Activated T-cell treated with anti-CD3 and anti-CD28 coated beads, Interleukin-2, amount 50 U/mL, for 48 hours (primary cell): Measurements from ENCODE around the gene RFTN1.

Experiments
- DNase-seq, 2 experiments: peaks; one replicate each; pipeline ENCODE4 v3.0.0-alpha.2; 2020

The RFTN1 gene

DNA sequence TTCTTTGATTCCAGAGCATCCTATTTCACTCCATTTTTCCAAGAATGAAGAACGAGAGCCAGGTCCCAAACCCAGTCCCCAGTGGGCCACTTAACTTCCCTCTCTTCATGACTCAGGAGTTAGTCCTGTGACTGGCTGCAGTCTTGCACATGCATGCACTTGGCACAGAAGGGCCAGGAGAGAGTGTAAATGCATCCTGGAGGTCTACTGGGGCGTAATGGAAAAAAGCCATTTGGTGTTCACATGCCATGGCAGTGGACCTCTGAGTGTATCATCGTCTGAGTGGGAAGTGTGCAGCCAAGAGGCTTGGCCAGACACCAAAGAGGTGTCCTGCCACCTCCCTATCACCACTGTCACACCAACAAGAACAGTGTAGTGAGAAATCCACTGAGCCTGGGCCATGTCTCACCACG, 15.1 kb upstream of the RFTN1 start:
- no peak for DNase-seq

DNA sequence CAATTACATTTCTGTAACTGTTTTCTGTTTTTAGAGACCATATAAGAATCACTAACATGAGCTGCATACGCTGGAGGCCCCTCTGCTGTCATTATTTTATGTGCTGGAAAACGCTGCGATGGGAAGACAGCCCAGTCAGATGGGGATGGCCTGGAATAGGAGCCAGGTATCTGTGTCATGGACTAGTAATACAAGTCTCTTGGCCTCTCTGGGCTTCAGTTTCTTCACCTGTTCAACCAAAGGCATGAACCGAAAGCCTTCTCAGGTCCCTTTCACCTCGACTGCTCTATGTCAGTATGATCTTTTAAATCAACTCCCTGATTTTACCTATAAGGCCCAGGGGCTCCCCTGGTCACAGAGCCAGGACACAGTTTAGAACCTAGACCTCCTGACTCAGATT, 14.6 kb upstream of the RFTN1 start:
- no peak for DNase-seq

DNA sequence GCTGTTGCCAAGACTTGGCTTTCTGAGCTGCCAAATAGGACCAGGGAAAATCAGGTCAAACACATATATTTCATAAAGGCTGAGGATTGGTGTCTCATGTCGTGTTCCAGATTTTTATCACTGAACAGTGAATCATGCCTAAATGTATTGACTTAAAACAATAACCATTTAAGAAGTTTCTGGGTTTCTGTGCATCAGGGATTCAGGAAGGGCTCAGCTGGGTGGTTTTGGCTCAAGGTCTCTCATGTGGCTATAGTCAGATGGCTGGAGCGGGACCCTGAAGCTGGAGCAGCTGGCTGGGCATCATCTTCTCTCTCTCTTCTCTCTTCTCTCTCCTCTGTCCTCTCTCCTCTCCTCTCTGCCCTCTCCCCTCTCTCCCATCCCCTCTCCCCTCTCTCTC, 10.7 kb upstream of the RFTN1 start:
- no peak for DNase-seq

DNA sequence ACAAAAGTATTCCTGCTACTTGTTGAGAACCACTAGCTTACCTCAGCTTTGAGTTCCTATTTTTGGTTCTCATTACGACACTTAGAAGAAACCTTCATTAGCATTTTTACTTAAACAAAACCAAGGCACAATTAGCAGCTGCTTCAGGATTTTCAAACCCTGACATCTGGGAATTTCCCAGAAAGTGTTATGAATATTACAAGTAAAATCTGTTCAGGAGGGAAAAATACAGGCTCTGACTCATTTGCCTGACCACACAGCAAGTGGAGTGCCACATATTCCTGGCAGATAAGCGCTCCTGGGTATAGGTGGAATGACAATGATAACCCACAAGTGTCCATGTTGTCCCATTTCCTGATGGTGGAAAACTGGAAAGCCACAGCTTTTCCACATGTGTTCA, 10.3 kb upstream of the RFTN1 start:
- DNase-seq = no peak

GRCh38 chr3:16522834-16523233, 9.3 kb upstream of the RFTN1 start:
- DNase-seq = no peak

DNA sequence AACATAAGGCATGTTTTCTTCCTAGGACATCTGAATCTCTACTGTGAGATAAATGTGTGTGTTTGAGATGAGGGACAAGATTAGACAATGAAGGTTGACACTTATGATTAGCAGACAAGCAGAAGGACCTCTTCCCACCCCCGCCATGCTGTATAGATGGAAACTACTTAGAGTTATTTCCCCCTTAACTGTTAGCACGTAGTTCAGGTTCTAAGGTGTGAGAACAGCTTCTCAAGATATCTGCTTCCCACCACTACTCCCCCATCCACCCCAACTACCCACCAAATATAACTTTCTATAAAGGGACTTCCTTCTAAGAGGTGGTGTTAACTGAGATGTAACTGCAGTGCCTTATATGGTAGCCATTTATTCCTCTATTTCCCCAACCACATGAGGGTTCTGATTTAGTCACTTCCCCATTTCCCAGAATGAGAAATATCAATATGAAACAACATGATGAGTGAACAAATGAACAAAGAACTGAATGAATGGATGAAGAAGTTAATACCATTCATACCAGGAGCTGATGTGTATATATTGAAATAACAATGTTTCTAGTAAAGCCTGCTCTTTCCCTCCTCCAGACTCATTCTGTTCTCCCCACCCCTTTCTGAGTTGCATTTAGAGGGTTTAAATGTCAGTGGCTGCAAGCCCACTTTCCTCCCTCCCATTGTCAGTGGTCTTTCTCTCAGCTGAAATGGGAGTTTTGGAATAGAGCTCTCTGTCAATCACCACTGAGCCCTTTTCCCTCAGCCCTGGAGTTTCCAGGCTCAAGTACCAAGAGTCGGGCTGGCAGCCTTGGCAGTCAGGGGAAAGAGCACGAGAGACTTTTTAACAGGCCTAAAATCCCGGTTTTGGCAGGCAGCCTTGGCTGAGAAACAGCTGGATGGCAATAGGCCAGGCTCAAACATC, 7.7 kb upstream of the RFTN1 start:
- DNase-seq = peak; percentile 52 to 58

- DNase-seq = peak in 1 of 2 experiments; percentile 52
These were observed 6.9 kb upstream of the RFTN1 start for GRCh38 chr3:16520241-16520969.

DNA sequence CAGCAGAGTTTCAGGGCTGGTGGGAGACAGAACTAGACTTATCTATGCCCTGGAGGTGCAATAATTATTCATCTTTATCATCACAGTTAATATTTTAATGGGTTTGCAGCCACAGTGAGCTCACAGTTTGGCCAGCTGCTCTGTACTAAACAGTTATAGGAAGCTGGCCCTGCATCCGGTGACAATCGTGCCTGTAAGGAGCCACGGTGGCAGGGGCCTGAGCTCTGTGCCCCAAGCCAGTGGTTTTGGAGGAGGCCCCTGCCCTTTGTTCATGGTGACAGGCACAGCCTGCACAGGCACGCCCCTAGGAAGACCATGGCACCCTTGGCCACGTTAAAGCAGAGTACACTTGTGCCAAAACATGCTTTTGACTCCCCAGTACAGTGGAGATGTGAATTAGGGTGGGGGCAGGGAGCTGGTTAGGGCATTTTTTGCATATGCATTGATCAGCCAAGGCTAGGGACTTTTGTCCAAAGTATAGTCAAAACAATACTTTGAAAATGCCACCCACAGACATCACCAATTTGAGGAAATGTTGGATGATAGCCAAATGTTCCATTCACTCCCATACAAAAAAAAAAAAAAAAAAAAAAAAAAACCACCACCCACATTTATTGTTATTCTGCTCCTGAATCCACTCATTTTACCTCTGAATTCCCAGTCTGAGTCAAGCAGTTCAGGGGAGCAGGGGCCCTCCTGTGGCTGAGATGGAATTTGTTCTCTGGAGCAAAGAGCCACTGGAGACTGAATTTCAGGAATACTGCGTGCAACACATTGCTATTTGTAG, 3.4 kb upstream of the RFTN1 start:
- DNase-seq = peak; percentile 52 to 59

DNA sequence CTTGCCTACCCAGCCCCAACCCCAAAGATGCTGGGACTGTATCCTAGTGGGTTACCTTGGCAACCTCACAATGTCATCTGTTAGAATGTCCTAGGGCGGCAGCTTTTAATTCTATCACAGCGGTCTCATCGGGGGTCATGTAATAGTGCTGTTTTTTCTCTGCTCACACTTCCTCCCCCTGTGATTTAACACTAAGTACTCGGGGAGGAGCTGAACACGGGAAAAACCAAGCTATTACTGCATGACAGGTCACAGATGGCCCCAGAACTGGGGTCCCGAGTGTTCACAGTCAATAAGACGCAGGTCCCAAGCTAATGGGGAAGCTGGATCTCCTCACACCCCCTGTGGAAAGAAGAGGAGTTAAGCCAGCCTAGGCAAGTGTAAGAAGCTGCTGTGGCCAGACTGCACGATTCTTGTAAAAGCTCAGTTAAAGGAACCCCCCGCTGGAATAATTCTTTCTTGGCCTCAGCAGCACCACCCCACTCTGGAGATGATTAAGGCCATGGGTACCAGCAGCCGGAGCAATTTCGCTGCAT, 2.5 kb upstream of the RFTN1 start:
- no peak for DNase-seq

- DNase-seq = no peak
These were observed 1.4 kb upstream of the RFTN1 start for GRCh38 chr3:16514755-16515353.

DNA sequence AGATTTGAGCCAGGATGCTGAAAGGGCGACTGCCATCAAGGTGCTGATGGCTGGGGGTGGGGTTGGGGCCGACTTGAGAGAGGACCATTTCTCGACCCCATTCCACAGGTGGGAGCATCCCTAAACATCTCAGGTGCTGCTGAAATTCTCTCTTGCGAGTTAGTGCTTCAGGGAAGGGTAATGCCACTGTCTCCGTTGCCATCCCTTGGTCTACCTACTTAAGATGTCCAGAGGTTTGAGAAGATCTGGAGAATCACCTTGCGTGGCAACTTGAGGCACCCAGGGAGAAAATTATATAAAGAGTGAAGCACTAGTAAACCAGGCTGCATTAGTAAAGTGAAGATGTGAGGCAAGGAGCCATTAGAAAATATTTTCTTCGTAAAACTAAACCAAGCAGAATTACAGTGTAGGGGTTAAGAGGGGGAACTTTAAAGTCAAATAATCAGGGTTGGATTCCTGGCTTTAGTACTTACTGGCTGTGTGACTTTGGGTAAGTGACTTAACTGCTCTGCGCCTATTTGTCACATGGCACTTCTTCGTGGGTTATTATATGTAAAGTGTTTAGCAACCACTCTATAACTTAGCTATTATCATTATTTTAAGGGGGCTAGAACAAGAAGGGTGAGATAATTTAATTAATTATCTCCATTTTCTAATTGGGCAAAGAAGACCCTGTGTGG, 662 bp upstream of the RFTN1 start:
- no peak for DNase-seq

GRCh38 chr3:16512435-16513140, 911 bp downstream of the RFTN1 start:
- DNase-seq = peak; percentile 70 to 72

DNA sequence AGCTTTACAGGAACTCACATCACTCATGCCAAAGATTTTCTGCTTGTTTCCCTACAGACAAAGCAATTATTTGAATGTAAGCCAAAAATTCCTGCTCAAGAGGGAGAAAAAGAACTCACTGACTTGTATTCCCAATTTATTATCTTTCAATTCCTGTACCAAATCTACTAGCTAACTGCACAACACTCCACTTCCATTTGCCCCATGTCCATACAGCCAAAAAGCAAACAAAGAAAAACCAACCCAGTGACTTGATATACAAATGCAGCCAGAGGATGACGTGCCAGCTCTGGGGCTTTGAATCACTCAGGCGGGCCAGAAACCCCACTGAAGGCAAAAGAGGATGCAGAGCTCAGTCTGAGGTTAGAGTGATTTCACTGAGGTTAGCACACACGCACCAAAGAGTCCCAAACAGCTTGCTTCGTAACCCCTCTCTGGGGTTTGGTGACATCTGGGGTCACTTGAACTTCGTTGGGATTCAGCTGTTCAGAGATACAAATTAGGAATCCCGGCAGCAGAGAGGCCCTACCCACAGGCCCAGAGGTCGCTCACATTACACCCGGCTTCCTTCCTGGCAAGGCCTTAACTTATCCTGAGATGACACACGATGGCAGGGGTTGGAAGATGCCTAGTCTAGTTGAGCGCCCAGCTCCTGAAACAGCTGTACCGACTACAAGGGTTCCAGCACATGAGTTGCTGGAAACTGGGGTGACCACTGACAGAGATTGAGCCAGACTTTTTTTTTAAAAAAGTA, 1.6 kb downstream of the RFTN1 start:
- peak; percentile 84 to 87 for DNase-seq

- no peak for DNase-seq
These were observed 2.7 kb downstream of the RFTN1 start for GRCh38 chr3:16510620-16511319.

- peak in 1 of 2 experiments; percentile 54 for DNase-seq
These were observed 3.5 kb downstream of the RFTN1 start for GRCh38 chr3:16509721-16510619.

GRCh38 chr3:16508591-16508995, 4.9 kb downstream of the RFTN1 start:
- peak in 1 of 2 experiments; percentile 54 for DNase-seq

DNA sequence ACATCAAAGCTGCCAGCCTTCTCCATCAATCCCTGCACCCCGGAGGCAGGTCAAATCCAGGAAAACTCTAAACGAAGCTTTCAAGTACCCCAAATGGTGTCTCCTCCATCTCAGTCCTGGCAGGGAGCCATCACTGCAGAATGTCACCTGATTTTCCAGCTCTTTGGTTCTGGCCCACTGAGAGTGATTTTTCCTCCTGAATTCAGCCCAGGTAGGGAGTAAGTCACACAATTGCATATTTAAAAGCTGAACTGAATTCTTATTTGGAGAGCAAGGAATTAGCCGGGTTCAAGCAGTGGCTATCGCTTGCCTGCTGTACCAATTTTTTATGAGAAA, 5.3 kb downstream of the RFTN1 start:
- DNase-seq = no peak

- no peak for DNase-seq
These were observed 5.8 kb downstream of the RFTN1 start for GRCh38 chr3:16507578-16508242.
